Measurements from ENCODE around the gene ENAH. TPM values are rescaled to one million over a fixed set of nuclear protein-coding genes. Genes with fewer than 3 reads are reported as not detected.
A peak's percentile ranks its signal among the peaks of the same experiment; 100 is the strongest.

The ENAH gene
- total and polyA plus RNA-seq, 9 of the 15 experiments (the other 6 are each of a cell fraction or from before 2014, with no cell fraction given), result 0.03 to 1.2 (median 0.15) TPM

- intact Hi-C loops (cut with micrococcal nuclease) (no loop called here), in situ Hi-C loops (cut with MboI) (no loop called here)
- CTCF ChIA-PET (ENCODE audit: low intra/inter-chr PET ratio), result no interaction called here
- ATAC-seq (peak; percentile 52), DNase-seq (ENCODE audit: extremely low read depth in 1 of 4, low spot score in 3 of 4) (peak in 1 of 4 experiments; percentile 7), FAIRE-seq (no peak)
- no peak overlapping the region for H3K27ac ChIP-seq (ENCODE audit: extremely low read depth, low read depth, low read length)
- H4K20me1 ChIP-seq (replicated peaks; ENCODE audit: control insufficient read depth, insufficient read depth, low read length), result no peaks in the 10 kb centered on the region
- no peaks in the 10 kb centered on the region for H3K9me1 ChIP-seq (ENCODE audit: control insufficient read depth, insufficient read depth, low read length)
- H3K79me2 ChIP-seq (ENCODE audit: control insufficient read depth, insufficient read depth, low read length), result no peaks in the 10 kb centered on the region; the same call in 2 of the 3 replicates
- H2AFZ ChIP-seq (ENCODE audit: low read depth, low read length), result no peak overlapping the region
- no peaks in the 10 kb centered on the region for H3K4me1 ChIP-seq (replicated peaks in 1 of 2; ENCODE audit: control insufficient read depth in 2 of 2, insufficient read depth in 2 of 2, low read length in 2 of 2)
- H3K4me3 ChIP-seq, result no peak overlapping the region
- H3K4me2 ChIP-seq (ENCODE audit: insufficient read depth, low read length), result no peak overlapping the region
- no TSS peak for BruUV-seq (replicated peaks)
- 2% methylated on average over 8 of the region's 8 CpGs for WGBS (ENCODE audit: insufficient coverage, low coverage, missing lambda C conversion rate)
- no peaks in the 10 kb centered on the region for H3K9me3 ChIP-seq (replicated peaks; ENCODE audit: control insufficient read depth, insufficient read depth, low read depth, low read length)
- POLR2A ChIA-PET, result interaction anchor here (0.5 to 2.9 kb wide), 7 partner anchors 9 to 916 kb away, joined by 3 to 14 read pairs (median 3); no protein-coding TSS in a partner anchor
- TF ChIP-seq TBP (optimal IDR thresholded peaks at IDR 0.05; ENCODE audit: low read depth, low read length), result no peak
- 0 out of 2 replicates have a peak, but pooled peaks have one; percentile 23 for TF ChIP-seq CEBPB (tag; IDR thresholded peaks at IDR 0.05)
- H3K9ac ChIP-seq (ENCODE audit: insufficient read depth in 1 of 2, low read depth in 2 of 2, low read length in 2 of 2), result no peak overlapping the region
- no peaks in the 10 kb centered on the region for H3K36me3 ChIP-seq (ENCODE audit: control insufficient read depth, insufficient read depth, low read length)
- H3K27me3 ChIP-seq (ENCODE audit: control insufficient read depth in 2 of 2, insufficient read depth in 2 of 2, low read length in 2 of 2), result peaks cover 20 to 28% of the 10 kb centered on the region in 2 experiments
Measured at GRCh38 chr1:225517697-225518096, 135.2 kb downstream of the ENAH start.

- no peak overlapping the region for H3K27ac ChIP-seq (ENCODE audit: extremely low read depth, low read depth, low read length)
- H3K27me3 ChIP-seq (ENCODE audit: control insufficient read depth in 2 of 2, insufficient read depth in 2 of 2, low read length in 2 of 2), result peaks cover 21 to 28% of the 10 kb centered on the region in 2 experiments
- H4K20me1 ChIP-seq (replicated peaks; ENCODE audit: control insufficient read depth, insufficient read depth, low read length), result no peaks in the 10 kb centered on the region
- intact Hi-C loops (cut with micrococcal nuclease), result no loop called here
- no peak overlapping the region for H3K4me2 ChIP-seq (ENCODE audit: insufficient read depth, low read length)
- no peak overlapping the region for H2AFZ ChIP-seq (ENCODE audit: low read depth, low read length)
- BruUV-seq (replicated peaks), result no TSS peak
- H3K4me1 ChIP-seq (replicated peaks in 1 of 2; ENCODE audit: control insufficient read depth in 2 of 2, insufficient read depth in 2 of 2, low read length in 2 of 2), result no peaks in the 10 kb centered on the region
- no peak for FAIRE-seq
- in situ Hi-C loops (cut with MboI), result no loop called here
- H3K79me2 ChIP-seq (ENCODE audit: control insufficient read depth, insufficient read depth, low read length), result no peaks in the 10 kb centered on the region; the same call in 2 of the 3 replicates
- H3K9ac ChIP-seq (ENCODE audit: insufficient read depth in 1 of 2, low read depth in 2 of 2, low read length in 2 of 2), result no peak overlapping the region
- H3K9me1 ChIP-seq (ENCODE audit: control insufficient read depth, insufficient read depth, low read length), result no peaks in the 10 kb centered on the region
- no peaks in the 10 kb centered on the region for H3K36me3 ChIP-seq (ENCODE audit: control insufficient read depth, insufficient read depth, low read length)
- CTCF ChIA-PET (ENCODE audit: low intra/inter-chr PET ratio), result no interaction called here
- no peaks in the 10 kb centered on the region for H3K9me3 ChIP-seq (replicated peaks; ENCODE audit: control insufficient read depth, insufficient read depth, low read depth, low read length)
- POLR2A ChIA-PET, result interaction anchor here (0.5 to 2.9 kb wide), 9 partner anchors 8 to 916 kb away, joined by 3 to 14 read pairs (median 3); no protein-coding TSS in a partner anchor
- H3K4me3 ChIP-seq, result no peak overlapping the region
- peak in 1 of 4 experiments; percentile 6 for DNase-seq (ENCODE audit: extremely low read depth in 1 of 4, low spot score in 3 of 4)
- ATAC-seq, result peak; percentile 64
- 0% methylated on average over 6 of the region's 6 CpGs for WGBS (ENCODE audit: insufficient coverage, low coverage, missing lambda C conversion rate)
- no peak for TF ChIP-seq RFX7 (CRISPR knock-in tag; IDR thresholded peaks at IDR 0.05)
- TF ChIP-seq ATF2 (CRISPR knock-in tag; IDR thresholded peaks at IDR 0.05), result no peak
- no peak for TF ChIP-seq RBM39 (optimal IDR thresholded peaks at IDR 0.05; ENCODE audit: low read depth, low read length)
- no peak for TF ChIP-seq EWSR1 (IDR thresholded peaks at IDR 0.05; ENCODE audit: borderline replicate concordance, low read depth, partially characterized antibody)
- TF ChIP-seq ZNF134 (CRISPR knock-in tag; conservative IDR thresholded peaks at IDR 0.05), result no peak
- no peak for TF ChIP-seq ZNF707 (CRISPR knock-in tag; conservative IDR thresholded peaks at IDR 0.05)
- TF ChIP-seq NR3C1 (CRISPR knock-in tag; IDR thresholded peaks at IDR 0.05), result no peak
- no peak for TF ChIP-seq SRF (CRISPR knock-in tag; IDR thresholded peaks at IDR 0.05)
- TF ChIP-seq GABPA (tag; conservative IDR thresholded peaks at IDR 0.05; ENCODE audit: low read depth), result no peak
- no peak for TF ChIP-seq EGR1 (conservative IDR thresholded peaks at IDR 0.05)
- TF ChIP-seq MYNN (IDR thresholded peaks at IDR 0.05), result no peak
- no peak for TF ChIP-seq MYNN (CRISPR knock-in tag; IDR thresholded peaks at IDR 0.05)
- TF ChIP-seq MLX (CRISPR knock-in tag; conservative IDR thresholded peaks at IDR 0.05), result no peak
- no peak for TF ChIP-seq TEAD2 (tag; IDR thresholded peaks at IDR 0.05)
Measured at GRCh38 chr1:225517221-225517620, 135.7 kb downstream of the ENAH start.
